Type B pancreatic cell (in vitro differentiated cells): ENCODE data around the gene TMOD2. TPM values are rescaled to one million over a fixed set of nuclear protein-coding genes. Genes with fewer than 3 reads are reported as not detected.

ENCODE experiments used
- DNase-seq: peaks from one replicate; pipeline ENCODE4 v3.0.0; 2021; ENCODE audit warnings: mixed read lengths; ENCODE audit not compliant: unreplicated experiment; ENCODE audit errors: extremely low spot score
- H3K27ac Mint-ChIP-seq: 2 replicates; pipeline ENCODE4 v1.8.0; 2021; ENCODE audit warnings: mild to moderate bottlenecking, mixed read lengths
- H3K27me3 Mint-ChIP-seq: 2 replicates; pipeline ENCODE4 v1.8.0; 2021; ENCODE audit warnings: mixed read lengths
- H3K36me3 Mint-ChIP-seq: 2 replicates; pipeline ENCODE4 v1.8.0; 2021; ENCODE audit warnings: mixed read lengths
- H3K4me1 Mint-ChIP-seq: one replicate; pipeline ENCODE4 v1.8.0; 2021; ENCODE audit warnings: mixed read lengths; ENCODE audit not compliant: unreplicated experiment
- H3K4me3 Mint-ChIP-seq: 2 replicates; pipeline ENCODE4 v1.8.0; 2021; ENCODE audit warnings: mild to moderate bottlenecking, mixed read lengths
- H3K9me3 Mint-ChIP-seq: 2 replicates; pipeline ENCODE4 v1.8.0; 2021; ENCODE audit warnings: mixed read lengths
- total RNA-seq: library from RNA; stranded (reverse); gene quantifications from 2 replicates; pipeline ENCODE4 v1.2.1, GENCODE V29; 2021; ENCODE audit warnings: low replicate concordance
- TF ChIP-seq, protein P1 (sequence below): fragments of 200-600 bp; sonication (generic); conservative IDR thresholded peaks from 2 replicates; pipeline ENCODE4 v1.5.0; 2021; ENCODE audit warnings: antibody characterized with exemption, mild to moderate bottlenecking

TMOD2 gene
- total RNA-seq, 1 donor from 2014 or later = 8.3 TPM

DNA sequence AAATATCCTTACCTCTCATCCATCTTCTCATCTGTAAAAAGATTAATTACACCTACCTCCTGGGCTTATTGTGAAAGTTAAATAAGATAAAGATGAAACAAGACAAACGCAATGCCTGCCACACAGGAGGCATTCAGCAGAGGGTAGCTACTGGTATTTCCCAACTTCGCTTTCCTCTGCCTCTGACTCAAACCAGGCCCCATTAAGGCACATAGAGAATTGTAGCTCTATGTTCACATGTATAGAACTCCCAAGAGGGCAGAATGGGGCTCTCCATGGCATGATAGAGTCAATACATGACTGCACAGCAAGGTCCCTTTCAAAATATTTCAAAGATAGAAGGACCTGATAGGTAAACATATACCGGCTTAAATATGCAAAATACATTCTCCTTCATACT lies 15.3 kb upstream of the TMOD2 start:
- no peaks in the 10 kb centered on the region for H3K4me1 Mint-ChIP-seq
- TF ChIP-seq, protein P1, sequence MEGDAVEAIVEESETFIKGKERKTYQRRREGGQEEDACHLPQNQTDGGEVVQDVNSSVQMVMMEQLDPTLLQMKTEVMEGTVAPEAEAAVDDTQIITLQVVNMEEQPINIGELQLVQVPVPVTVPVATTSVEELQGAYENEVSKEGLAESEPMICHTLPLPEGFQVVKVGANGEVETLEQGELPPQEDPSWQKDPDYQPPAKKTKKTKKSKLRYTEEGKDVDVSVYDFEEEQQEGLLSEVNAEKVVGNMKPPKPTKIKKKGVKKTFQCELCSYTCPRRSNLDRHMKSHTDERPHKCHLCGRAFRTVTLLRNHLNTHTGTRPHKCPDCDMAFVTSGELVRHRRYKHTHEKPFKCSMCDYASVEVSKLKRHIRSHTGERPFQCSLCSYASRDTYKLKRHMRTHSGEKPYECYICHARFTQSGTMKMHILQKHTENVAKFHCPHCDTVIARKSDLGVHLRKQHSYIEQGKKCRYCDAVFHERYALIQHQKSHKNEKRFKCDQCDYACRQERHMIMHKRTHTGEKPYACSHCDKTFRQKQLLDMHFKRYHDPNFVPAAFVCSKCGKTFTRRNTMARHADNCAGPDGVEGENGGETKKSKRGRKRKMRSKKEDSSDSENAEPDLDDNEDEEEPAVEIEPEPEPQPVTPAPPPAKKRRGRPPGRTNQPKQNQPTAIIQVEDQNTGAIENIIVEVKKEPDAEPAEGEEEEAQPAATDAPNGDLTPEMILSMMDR = no peak
- no peaks in the 10 kb centered on the region for H3K36me3 Mint-ChIP-seq
- H3K27me3 Mint-ChIP-seq = peaks cover 50% of the 10 kb centered on the region
- no peaks in the 10 kb centered on the region for H3K9me3 Mint-ChIP-seq
- no peak for DNase-seq
- H3K27ac Mint-ChIP-seq = peak overlapping the region; percentile 19
- peak overlapping the region; percentile 86 for H3K4me3 Mint-ChIP-seq

DNA sequence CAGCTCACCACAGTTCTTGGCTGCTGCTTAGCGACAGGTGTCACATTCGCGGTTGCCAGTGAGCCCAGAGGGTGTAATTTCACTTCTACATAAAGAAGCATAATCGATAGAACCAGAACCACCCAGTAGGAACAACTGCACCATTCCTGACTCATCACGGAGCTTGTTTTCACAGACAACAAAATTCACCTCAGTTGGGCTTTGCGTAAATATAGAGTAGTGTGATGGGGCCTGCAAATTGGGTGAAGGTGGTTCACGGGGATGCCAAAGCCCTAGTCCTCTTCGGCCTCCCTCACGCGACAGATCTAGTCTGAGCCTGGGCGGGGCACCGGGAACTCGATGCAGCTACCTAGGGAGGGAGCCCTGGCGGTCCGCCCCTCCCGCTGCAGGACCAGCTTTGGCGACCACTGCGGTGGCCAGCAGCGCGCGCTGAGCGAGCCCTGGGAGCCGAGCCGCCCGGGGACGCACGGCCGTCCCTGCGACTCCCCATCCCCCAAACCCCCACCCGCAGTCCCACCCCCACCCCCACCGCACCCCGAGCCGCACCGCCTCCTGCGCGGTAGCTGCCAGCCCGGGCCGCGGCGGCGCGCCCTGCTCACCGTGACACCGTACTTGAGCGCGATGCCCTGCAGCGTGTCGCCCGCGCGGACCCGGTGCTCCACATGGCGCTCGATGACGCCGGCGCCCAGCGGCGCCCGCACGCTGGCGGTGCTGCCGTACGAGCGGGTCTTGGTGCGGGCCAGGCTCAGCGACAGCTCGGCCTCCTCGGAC lies 14.5 kb upstream of the TMOD2 start:
- Mint-ChIP-seq H3K9me3 (no peaks in the 10 kb centered on the region), H3K4me3 (peak overlapping the region; percentile 86), H3K4me1 (no peaks in the 10 kb centered on the region), H3K27ac (peak overlapping the region; percentile 46), H3K27me3 (peaks cover 52% of the 10 kb centered on the region), H3K36me3 (no peaks in the 10 kb centered on the region)
- TF ChIP-seq, protein P1 = no peak
- DNase-seq = no peak

DNA sequence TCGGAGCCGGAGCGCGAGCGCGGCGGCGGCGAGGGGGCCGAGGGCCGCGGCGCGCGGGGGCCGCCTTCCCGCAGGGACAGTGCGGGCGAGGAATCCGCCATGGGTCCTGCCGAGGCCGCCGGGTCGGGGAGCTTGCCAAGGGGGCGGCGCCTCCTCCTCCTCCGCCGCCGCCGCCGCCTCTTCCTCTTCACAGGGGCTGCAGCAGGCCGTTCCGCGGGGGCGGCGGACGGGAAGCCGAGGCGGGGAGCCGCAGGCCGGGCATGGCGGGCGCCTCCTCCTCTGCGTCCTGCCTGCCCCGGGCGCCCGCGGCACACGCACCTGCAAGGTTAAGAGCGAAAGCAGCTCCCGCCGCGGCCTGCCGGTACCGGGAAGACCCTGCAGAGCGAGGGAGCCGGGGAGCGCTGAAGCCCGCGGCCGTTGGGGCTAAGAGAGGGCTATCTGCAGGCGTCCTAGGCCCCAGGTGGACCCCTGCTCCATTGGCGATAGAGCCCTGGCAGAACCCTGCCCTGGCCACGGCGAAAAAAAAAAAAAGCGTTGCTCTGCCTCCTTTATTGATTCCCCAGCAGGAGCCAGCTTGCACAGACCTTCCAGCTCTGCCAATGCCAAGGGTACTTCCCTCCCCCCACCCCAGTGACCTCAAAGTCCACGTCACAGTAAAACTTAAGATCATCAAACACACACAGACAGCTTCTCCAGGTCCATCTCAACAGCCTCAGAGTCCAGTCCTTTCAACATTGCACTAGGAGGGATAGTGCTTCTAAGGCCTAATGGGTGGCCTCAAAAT lies 13.7 kb upstream of the TMOD2 start, which contains the start of gene LYSMD2:
TSS of gene LYSMD2 (minus strand) at position 134 of the 784 bp plus-strand sequence. CDS start at position 101, 33 bp downstream.
- Mint-ChIP-seq H3K4me1 (no peaks in the 10 kb centered on the region), H3K27ac (peak within 1 kb of the TSS; percentile 73), H3K9me3 (no peaks in the 10 kb centered on the region), H3K4me3 (peak within 1 kb of the TSS; percentile 86), H3K27me3 (peaks cover 55% of the 10 kb centered on the region), H3K36me3 (no peaks in the 10 kb centered on the region)
- no peak for DNase-seq
- TF ChIP-seq, protein P1 = no peak

DNA sequence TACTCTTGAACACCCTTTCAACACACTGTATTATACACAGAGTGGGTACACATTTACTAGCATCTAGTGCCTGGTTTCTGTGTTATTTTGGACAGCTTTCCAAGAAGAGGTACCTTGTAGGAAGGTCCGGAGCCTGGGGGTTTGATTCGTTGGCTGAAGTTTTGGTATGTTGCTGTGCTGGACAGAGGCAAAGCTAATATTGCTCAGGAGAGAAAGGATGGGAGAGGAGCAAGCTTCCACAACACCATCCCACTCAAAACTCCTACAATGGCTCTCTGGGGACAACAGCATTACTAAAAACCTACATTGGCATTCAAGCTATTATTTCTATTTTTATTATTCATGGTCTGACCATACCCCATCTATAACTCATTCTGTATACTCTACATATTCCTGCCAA lies 12.8 kb upstream of the TMOD2 start:
- H3K27ac Mint-ChIP-seq = no peak overlapping the region
- no peaks in the 10 kb centered on the region for H3K4me1 Mint-ChIP-seq
- peak overlapping the region; percentile 86 for H3K4me3 Mint-ChIP-seq
- no peak for DNase-seq
- peaks cover 55% of the 10 kb centered on the region for H3K27me3 Mint-ChIP-seq
- TF ChIP-seq, protein P1 = no peak
- H3K9me3 Mint-ChIP-seq = no peaks in the 10 kb centered on the region
- no peaks in the 10 kb centered on the region for H3K36me3 Mint-ChIP-seq

DNA sequence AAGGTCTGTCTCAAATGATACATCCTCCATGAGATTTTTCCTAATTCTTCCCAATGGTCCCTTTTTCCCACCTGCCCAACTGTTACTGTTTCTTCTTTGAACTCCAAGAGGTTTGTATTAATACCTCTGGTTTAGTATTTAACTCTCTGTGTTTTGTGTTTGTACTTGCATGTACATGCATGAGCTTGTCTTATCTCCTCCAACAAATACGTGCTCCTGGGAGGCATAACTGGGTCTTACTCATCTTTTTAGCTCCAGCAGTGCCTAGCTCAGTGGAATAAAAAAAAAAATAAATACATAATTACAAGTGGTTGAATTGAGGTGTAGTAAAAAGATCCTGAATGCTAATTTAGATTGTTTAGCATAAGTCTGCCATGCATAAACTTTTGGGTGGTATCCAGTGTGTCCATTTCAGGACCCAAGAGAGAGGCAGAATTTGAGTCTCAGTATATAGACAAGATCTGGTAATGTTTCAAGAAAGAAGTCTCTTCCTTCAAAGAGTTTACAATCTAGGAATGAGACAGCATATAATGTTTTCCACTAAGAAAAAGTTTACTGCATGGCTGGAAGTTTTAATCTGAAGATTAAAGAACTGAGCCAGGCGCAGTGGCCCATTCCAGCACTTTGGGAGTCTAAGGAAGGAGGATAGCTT lies 12.2 kb upstream of the TMOD2 start:
- Mint-ChIP-seq H3K27me3 (peaks cover 61% of the 10 kb centered on the region), H3K4me3 (peak overlapping the region; percentile 67), H3K4me1 (no peaks in the 10 kb centered on the region), H3K9me3 (no peaks in the 10 kb centered on the region), H3K27ac (no peak overlapping the region), H3K36me3 (no peaks in the 10 kb centered on the region)
- DNase-seq = no peak
- TF ChIP-seq, protein P1 = no peak
